ENCODE measurements around the gene PTGDS.

Gene PTGDS

GRCh38 chr9:136977223-136977622, at the start of gene PTGDS:
Gene PTGDS (plus strand): TSS chr9:136977504. CDS start chr9:136977579, 75 bp downstream.
- no peak for DNase-seq (ENCODE audit: low spot score)

GRCh38 chr9:136928591-136928990, 48.7 kb upstream of the PTGDS start:
- no peak for DNase-seq (ENCODE audit: low spot score)

DNA sequence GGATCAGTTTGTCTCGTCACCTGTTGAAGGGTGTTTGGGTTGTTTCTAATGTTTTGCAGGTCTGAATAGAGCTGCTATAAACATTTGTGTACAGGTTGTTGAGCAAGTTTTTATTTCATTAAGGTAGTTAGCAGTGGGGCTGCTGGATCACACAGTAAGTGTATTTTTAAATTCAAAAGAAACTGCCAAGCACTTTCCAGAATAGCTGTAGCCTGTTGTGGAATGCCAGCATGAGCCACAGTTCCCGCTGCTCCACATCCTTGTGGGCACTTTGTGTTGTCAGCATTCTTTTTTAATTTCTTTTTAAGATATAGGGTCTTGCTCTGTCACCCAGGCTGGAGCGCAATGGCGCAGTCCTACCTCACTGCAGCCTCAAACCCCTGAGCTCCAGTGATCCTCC, 47.3 kb upstream of the PTGDS start:
- DNase-seq (ENCODE audit: low spot score), result no peak

DNA sequence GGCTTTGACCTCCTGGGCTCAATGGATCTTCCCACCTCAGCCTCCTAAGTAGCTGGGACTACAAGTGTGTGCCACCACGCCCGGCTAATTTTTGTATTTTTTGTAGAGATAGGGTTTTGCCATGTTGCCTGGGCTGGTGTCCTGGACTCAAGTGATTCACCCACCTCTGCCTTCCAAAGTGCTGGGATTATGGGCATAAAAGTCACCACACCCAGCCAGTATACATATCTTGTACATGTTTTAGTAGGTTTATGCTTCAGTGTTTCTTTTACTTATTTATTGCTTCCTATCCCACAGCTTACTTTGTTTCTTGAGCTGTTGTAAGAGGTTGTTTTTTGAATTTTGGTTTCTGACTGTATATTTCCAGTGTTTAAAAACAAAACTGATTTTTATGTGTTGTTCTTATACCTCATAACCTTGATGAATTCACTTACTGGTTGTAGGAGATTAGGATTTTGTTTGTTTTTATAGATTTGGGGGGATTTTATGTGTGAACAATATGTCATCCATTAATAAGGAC, 45.6 kb upstream of the PTGDS start:
- DNase-seq (ENCODE audit: low spot score), result no peak

- DNase-seq (ENCODE audit: low spot score), result no peak
Measured at GRCh38 chr9:136934277-136934676, 43.0 kb upstream of the PTGDS start.

- DNase-seq (ENCODE audit: low spot score), result no peak
Measured at GRCh38 chr9:136935651-136936050, 41.7 kb upstream of the PTGDS start.

GRCh38 chr9:136936645-136937170, 40.6 kb upstream of the PTGDS start:
- DNase-seq (ENCODE audit: low spot score), result no peak

DNA sequence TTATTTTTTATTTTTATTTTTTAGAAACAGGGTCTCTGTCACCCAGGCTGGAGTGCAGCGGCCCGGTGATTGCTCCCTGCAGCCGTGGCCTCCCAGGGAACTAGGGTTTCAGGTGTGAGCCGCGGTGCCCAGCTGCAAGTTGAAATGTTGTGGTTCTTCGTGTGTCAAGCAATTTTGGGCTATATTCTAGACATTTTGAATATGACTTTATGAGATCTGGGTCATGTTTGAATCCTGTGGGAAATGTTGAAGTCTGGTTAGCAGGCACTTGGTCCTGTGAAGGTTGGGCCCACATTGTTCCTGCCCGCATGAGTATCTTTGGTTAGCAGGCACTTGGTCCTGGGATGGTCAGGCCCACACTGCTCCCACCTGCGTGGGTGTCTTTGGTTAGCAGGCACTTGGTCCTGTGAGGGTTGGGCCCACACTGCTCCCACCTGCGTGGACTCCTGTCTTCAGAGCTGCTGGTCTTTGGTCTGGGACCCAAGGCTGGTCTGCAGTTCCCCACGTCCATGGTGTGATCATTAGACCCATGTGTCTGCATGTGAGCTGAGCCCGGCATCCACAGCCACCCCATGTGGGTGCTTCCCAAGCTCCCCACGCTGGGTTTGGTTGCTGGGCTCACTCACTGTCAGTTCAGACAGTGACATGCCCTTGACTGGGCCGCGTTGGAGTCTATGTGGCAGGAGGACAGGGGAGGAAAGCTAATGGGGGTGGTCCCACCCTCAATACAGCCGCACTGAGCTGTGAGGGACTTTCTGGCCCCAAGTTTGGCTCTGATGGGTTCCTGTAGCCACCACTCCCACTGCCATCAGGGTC, 39.9 kb upstream of the PTGDS start:
- DNase-seq (ENCODE audit: low spot score), result no peak

DNA sequence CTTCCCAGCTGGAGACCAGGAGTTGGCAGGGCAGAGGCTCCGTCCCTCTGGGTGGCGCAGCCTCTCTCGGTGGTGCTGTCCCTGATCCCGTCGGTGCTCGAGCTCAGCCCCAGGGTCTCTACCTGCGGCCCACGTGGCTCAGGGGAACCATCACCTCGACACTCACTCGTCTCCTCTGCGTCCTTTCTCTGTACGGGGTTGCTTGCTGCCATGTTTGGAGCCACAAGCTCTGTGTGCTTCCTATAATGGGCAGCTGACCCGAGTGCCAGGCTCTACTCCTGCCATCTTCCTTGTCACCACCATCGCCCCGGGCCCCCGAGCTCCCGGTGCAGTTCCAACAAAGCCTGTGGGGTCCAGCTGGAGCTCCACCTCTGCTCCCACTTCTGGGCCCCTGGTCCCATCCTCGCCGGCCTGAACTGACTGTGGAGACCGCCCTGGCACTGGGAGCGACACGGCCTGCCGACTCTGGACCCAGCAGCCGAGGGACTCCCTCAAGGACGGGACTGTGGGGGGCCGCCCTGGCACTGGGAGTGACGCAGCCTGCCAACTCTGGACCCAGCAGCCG, 37.8 kb upstream of the PTGDS start:
- no peak for DNase-seq (ENCODE audit: low spot score)

DNA sequence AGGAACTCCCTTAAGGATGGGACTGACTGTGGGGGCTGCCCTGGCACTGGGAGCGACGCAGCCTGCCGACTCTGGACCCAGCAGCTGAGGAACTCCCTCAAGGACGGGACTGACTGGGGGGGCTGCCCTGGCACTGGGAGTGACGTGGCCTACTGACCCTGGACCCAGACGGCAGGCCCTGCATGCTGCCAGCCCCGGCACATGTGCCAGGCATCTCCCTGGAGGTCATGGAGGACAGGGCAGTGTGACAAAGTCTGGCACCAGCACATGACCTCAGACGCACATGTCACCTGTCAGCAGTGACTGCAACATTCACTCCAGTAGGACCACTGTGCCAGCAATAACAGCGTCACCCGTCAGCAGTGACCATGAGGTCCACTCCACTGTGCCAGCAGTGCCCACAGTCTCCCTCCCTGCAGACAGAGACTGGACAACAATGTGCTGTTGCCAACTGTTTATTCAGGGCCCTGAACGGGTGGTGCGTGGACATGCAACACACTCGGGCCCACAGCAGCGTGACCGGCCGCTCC, 37.2 kb upstream of the PTGDS start:
- no peak for DNase-seq (ENCODE audit: low spot score)

- DNase-seq (ENCODE audit: low spot score), result no peak
Measured at GRCh38 chr9:136940526-136941230, 36.6 kb upstream of the PTGDS start.

- no peak for DNase-seq (ENCODE audit: low spot score)
Measured at GRCh38 chr9:136941231-136942111, 35.8 kb upstream of the PTGDS start.

DNA sequence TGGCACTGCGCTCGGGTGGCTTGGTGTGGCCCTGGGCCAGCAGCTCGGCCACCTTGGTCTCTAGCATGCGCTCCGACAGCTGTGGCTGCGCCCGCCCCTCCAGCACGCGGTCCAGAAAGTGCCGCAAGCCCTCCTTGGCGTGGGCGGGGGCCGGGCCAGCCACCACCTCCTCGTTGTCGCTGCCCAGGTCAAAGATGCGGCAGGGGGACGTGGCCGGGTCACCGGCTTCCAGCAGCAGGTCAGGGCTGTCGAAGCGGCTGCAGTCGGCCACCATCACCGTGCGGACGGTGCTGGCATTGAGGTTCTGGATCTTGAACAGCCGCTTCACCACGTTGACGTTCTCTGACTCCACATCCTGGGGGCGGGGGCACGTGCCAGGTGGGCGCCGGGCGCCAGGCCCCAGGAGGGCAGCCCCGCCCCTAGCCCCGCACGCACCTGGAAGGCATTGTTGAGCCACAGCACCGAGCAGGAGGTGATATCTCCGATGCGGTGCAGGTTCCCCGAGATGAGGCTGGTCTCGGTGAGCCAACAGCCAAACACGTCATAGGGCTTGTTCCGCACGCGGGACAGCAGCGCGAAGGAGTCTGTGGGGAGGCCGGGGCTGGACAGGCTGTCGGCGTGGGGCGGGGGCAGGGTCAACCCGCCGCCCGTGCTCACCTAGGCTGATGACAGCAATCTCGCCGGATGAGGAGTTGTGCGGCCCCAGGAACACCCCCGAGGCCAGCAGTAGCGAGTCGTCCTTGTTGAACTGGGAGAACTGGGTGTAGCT, 35.0 kb upstream of the PTGDS start:
- no peak for DNase-seq (ENCODE audit: low spot score)

- DNase-seq (ENCODE audit: low spot score), result no peak
Measured at GRCh38 chr9:136942881-136943230, 34.4 kb upstream of the PTGDS start.

DNA sequence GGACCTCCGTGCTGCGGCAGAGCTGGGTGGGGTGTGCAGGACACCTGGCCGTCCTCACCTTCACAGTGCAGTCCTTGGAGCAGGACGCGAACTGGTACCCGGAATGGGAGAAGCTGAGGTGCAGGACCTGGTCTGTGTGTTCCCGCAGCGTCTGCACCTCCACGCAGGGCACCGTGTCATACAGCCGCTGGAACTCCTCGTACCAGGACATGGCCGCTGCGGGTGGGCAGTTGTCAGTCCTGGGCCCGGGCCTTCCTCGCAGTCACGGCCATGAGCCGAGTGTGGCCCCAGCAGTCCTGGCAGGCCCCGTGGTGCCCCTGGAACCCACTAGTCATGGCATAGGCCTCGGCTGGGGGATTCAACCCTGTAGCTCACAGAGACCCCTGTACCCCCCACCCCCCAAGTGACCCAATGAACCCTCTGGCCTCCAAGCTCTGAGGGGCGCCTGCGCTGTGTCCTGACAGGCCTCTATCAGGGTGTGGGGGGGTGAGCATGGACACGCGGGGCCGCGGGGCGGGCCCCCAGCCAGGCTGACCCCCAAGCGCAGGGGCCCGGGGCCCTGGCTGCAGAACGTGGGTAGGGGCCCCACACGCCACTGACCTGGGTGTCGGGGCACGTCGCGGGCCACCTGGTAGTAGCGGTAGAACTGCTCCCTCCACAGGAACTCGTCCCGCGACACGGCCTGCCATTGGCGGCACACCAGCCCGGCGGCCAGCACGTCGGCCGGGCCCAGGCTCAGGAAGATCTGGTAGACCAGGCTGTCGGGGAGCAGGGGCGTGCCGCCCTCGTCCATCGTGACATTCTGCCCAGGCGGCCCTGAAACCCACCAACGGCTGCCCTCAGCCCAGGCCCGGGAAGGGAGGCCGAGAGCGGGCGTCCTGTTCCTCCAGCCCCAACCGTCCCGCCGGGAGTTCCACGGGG, 33.8 kb upstream of the PTGDS start:
- no peak for DNase-seq (ENCODE audit: low spot score)

DNA sequence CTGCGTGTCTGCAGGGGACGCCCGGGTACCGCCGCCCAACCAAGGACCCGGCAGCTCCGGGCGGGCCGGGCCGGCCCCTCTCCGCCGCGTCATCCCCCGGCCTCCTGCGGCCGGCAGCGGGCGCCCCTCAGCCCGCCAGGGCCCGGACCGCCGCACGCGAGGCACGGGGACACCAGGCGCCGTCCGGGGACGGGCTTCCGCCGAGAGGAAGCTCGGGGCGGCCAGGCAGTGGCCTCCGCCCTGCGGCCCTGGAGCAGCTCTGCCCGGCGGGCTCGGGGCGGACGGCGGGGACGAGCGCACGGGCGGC, 33.1 kb upstream of the PTGDS start:
- DNase-seq (ENCODE audit: low spot score), result no peak

DNA sequence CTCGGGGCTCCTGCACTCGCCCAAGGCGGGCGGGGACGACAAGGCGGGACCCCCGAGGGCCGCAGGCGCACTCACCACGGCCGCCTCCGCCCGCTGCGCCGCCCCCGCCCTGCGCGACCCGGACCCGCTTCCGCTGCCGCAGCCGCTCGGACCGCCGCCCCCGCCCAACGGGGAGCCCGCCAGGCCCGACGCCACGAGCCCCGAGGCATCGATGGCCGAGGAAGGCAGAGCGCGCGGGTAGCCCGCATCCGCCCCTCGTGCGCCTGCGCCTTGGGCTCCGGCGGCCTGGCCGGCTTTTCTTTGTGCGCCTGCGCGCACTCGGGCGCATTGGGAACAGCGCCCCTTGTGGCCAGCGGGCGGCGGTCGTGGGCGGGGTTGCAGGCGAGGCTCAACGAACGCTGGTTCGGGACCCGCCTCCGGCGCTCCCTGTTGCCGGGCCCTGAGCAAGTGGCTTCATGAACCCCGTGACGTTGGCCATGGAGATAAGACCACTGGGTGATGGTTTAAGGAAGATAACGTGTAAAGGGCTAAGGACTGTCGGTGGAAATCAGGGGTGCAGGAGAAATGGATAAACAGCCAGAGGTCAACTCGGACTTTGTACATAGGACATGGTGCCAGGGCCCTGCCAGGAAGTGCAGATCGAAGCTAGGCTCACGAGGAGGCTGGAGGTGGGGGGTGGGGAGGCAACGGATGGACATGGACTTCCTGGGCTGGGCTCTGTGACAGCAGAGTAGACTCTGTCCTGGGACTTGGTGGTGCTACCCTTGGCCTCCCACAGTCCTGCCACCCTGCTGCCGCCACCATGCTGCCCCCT, 32.6 kb upstream of the PTGDS start, which contains the start of the genes C8G and FBXW5:
Gene C8G (plus strand): TSS at position 725 of the 814 bp plus-strand sequence. CDS start 78 bp downstream, at position 803.
Gene FBXW5 (minus strand): TSS at position 220 of the 814 bp plus-strand sequence. CDS start 655 bp downstream, outside the sequence.
- DNase-seq (ENCODE audit: low spot score), result peak; percentile 88

DNA sequence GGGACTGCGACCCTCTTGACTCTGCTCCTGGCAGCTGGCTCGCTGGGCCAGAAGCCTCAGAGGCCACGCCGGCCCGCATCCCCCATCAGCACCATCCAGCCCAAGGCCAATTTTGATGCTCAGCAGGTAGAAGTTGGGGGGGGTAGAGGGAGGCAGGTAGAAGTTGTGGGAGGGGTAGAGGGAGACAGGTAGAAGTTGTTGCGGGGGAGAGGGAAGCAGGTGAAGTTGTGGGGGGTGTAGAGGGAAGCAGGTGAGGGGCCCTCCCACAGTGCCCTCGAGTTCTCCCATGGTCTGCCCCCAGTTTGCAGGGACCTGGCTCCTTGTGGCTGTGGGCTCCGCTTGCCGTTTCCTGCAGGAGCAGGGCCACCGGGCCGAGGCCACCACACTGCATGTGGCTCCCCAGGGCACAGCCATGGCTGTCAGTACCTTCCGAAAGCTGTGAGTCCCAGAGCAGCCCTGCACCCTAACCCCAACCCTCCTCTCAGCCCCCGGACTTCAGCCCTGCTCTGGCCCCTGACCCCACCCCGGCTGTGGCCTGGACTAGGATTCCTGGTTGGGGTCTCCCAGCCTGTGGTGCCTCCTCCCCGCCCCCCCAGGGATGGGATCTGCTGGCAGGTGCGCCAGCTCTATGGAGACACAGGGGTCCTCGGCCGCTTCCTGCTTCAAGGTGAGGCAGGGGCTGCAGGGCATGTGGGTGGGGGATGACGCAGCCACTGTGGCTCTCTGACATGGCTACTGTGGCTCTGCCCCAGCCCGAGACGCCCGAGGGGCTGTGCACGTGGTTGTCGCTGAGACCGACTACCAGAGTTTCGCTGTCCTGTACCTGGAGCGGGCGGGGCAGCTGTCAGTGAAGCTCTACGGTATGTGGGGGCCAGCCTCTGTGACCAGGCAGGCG, 31.7 kb upstream of the PTGDS start:
- DNase-seq (ENCODE audit: low spot score), result no peak

Measured in SW480 (cell line).